HCT116 (cell line): ENCODE data around the gene UBE2D4. TPM values are rescaled to one million over a fixed set of nuclear protein-coding genes. Genes with fewer than 3 reads are reported as not detected.

Source experiments
- ATAC-seq: fragments of 200-7000 bp; cut with Tn5 transposase; 2 replicates; pipeline ENCODE4 v1.9.1; 2020; ENCODE audit warnings: mild to moderate bottlenecking, moderate library complexity
- BruUV-seq: library from RNA; stranded (reverse); fragments of 400-500 nt; replicated peaks from 2 replicates; lab custom pipeline; 2021; lab: Mats Ljungman, UMichigan
- CTCF ChIA-PET: fragments of 300-600 bp; sonication (Branson Sonifier 250); formaldehyde crosslinking; loops from one replicate; lab custom pipeline; 2021; ENCODE audit warnings: antibody characterized with exemption; lab: Charles Lee
- POLR2A ChIA-PET: fragments of 300-600, 350-600 bp; sonication (Branson Sonifier 250); formaldehyde crosslinking; loops from one replicate; lab custom pipeline; 2021; ENCODE audit warnings: antibody characterized with exemption; lab: Charles Lee
- RAD21 ChIA-PET, 2 experiments: fragments of 300-600 bp; sonication (Branson Sonifier 250); formaldehyde crosslinking; loops; one replicate each; lab custom pipeline; 2023; ENCODE audit warnings: low total read pairs in 2 of 2; ENCODE audit not compliant: uncharacterized antibody in 2 of 2, unreplicated experiment in 2 of 2, low non-redundant PET in 1 of 2; lab: Charles Lee
- DNase-seq: peaks from one replicate; pipeline ENCODE4 v3.0.0-alpha.2; 2010; ENCODE audit warnings: low read depth, low spot score
- H2AFZ ChIP-seq: fragments of 200-600 bp; shearing (Covaris generic), sonication (generic); 2 replicates; pipeline ENCODE4 v1.6.1; 2017; ENCODE audit warnings: low read depth, mixed run types, mixed read lengths, antibody characterized with exemption, low read length; ENCODE audit not compliant: poor library complexity, severe bottlenecking
- H3K27ac ChIP-seq: 2 replicates; pipeline ENCODE4 v1.5.1; 2012; ENCODE audit warnings: low read depth, low read length
- H3K27me3 ChIP-seq: fragments of 200-600 bp; sonication (generic); 2 replicates; pipeline ENCODE4 v1.6.1; 2016; ENCODE audit warnings: mixed run types, low read length, mixed read lengths; ENCODE audit not compliant: insufficient read depth
- H3K36me3 ChIP-seq, 2 experiments: fragments of 200-500 bp in 1 of 2; fragments of 200-600 bp in 1 of 2; sonication (Bioruptor generic) in 1 of 2; sonication (generic) in 1 of 2; 2 replicates each; pipeline versions ENCODE4 v1.5.1 to v1.6.1; 2014 to 2016; ENCODE audit warnings: low read length in 2 of 2, inconsistent platforms in 1 of 2, mixed read lengths in 1 of 2, mixed run types in 1 of 2; ENCODE audit not compliant: insufficient read depth in 2 of 2, control insufficient read depth in 1 of 2
- H3K4me1 ChIP-seq, 2 experiments: fragments of 200-600 bp in 1 of 2; sonication (generic) in 1 of 2; 2 replicates each; pipeline versions ENCODE4 v1.5.1 to v1.6.1; 2012 to 2017; ENCODE audit warnings: low read length in 2 of 2, inconsistent platforms in 1 of 2, mild to moderate bottlenecking in 1 of 2, mixed read lengths in 1 of 2, mixed run types in 1 of 2, moderate library complexity in 1 of 2; ENCODE audit not compliant: insufficient read depth in 2 of 2, control insufficient read depth in 1 of 2
- H3K4me2 ChIP-seq: fragments of 200-600 bp; sonication (generic); 2 replicates; pipeline ENCODE4 v1.6.1; 2017; ENCODE audit warnings: mixed run types, low read length, mixed read lengths
- H3K4me3 ChIP-seq, 2 experiments: fragments of 200-600 bp in 1 of 2; sonication (generic) in 1 of 2; replicated peaks in 1 of 2; 2 replicates each; pipeline ENCODE4 v1.5.1; 2011 to 2016; ENCODE audit warnings: low read length in 2 of 2, control low read depth in 1 of 2, low read depth in 1 of 2, mild to moderate bottlenecking in 1 of 2, mixed read lengths in 1 of 2, mixed run types in 1 of 2
- H3K79me2 ChIP-seq: fragments of 200-600 bp; sonication (generic); 2 replicates; pipeline ENCODE4 v1.6.1; 2017; ENCODE audit warnings: mild to moderate bottlenecking, mixed run types, low read length, moderate library complexity, mixed read lengths; ENCODE audit not compliant: insufficient read depth
- H3K9ac ChIP-seq: fragments of 200-600 bp; sonication (generic); 2 replicates; pipeline ENCODE4 v1.6.1; 2016; ENCODE audit warnings: low read length, mixed read lengths
- H3K9me2 ChIP-seq: fragments of 200-600 bp; sonication (generic), shearing (Covaris generic); 2 replicates; pipeline ENCODE4 v1.6.1; 2017; ENCODE audit warnings: mixed run types, mild to moderate bottlenecking, moderate library complexity; ENCODE audit not compliant: insufficient read depth
- H3K9me3 ChIP-seq, 2 experiments: fragments of 200-500 bp in 1 of 2; fragments of 200-600 bp in 1 of 2; sonication (Bioruptor generic) in 1 of 2; sonication (generic) in 1 of 2; 2 replicates each; pipeline ENCODE4 v1.6.1; 2014 to 2017; ENCODE audit warnings: low read length in 2 of 2, mixed read lengths in 2 of 2, inconsistent platforms in 1 of 2, low read depth in 1 of 2, mild to moderate bottlenecking in 1 of 2, mixed run types in 1 of 2, moderate library complexity in 1 of 2; ENCODE audit not compliant: control insufficient read depth in 1 of 2, insufficient read depth in 1 of 2
- H4K20me1 ChIP-seq: fragments of 200-600 bp; sonication (generic), shearing (Covaris generic); 2 replicates; pipeline ENCODE4 v1.6.1; 2017; ENCODE audit warnings: mixed run types, mild to moderate bottlenecking, moderate library complexity; ENCODE audit not compliant: insufficient read depth
- ATF3 ChIP-seq: IDR thresholded peaks from 2 replicates; pipeline ENCODE4 v1.6.1; 2012
- CBX3 ChIP-seq: IDR thresholded peaks from 2 replicates; pipeline ENCODE4 v1.6.1; 2012; ENCODE audit warnings: low read depth
- CEBPB ChIP-seq: IDR thresholded peaks from 2 replicates; pipeline ENCODE4 v1.6.1; 2012; ENCODE audit warnings: low read depth
- CTCF ChIP-seq, 3 experiments: fragments of 200-600 bp in 1 of 3; sonication (generic) in 1 of 3; IDR thresholded peaks in 2 of 3; conservative IDR thresholded peaks in 1 of 3; 2 replicates each; pipeline ENCODE4 v1.5.1; 2012 to 2017; ENCODE audit warnings: low read depth in 2 of 3, low read length in 2 of 3, antibody characterized with exemption in 1 of 3, borderline replicate concordance in 1 of 3, control low read depth in 1 of 3, mild to moderate bottlenecking in 1 of 3, mixed read lengths in 1 of 3, mixed run types in 1 of 3, moderate library complexity in 1 of 3; ENCODE audit not compliant: insufficient read depth in 1 of 3
- EZH2 ChIP-seq: fragments of 200-600 bp; sonication (generic); IDR thresholded peaks from 2 replicates; pipeline ENCODE4 v1.6.1; 2017; ENCODE audit warnings: antibody characterized with exemption, mixed run types
- EZH2phosphoT487 ChIP-seq: fragments of 200-600 bp; IDR thresholded peaks from 2 replicates; pipeline ENCODE4 v1.6.1; 2018; ENCODE audit warnings: antibody characterized with exemption, borderline replicate concordance
- FOSL1 ChIP-seq: IDR thresholded peaks from 2 replicates; pipeline ENCODE4 v1.6.1; 2012; ENCODE audit warnings: low read depth
- JUND ChIP-seq: IDR thresholded peaks from 2 replicates; pipeline ENCODE4 v1.6.1; 2012
- POLR2A ChIP-seq: IDR thresholded peaks from 2 replicates; pipeline ENCODE4 v1.7.0; 2011; ENCODE audit warnings: borderline replicate concordance; ENCODE audit not compliant: insufficient read depth, insufficient read length; ENCODE audit errors: extremely low read depth
- RAD21 ChIP-seq: IDR thresholded peaks from 2 replicates; pipeline ENCODE4 v1.6.1; 2012; ENCODE audit warnings: low read depth, mild to moderate bottlenecking
- SRF ChIP-seq: IDR thresholded peaks from 2 replicates; pipeline ENCODE4 v1.6.1; 2012; ENCODE audit warnings: low read depth
- TCF7L2 ChIP-seq: IDR thresholded peaks from 2 replicates; pipeline ENCODE4 v1.7.0; 2011; ENCODE audit warnings: borderline replicate concordance, inconsistent platforms; ENCODE audit not compliant: insufficient read depth, insufficient read length; ENCODE audit errors: extremely low read depth
- ZFX ChIP-seq: fragments of 450-650 bp; IDR thresholded peaks from 2 replicates; pipeline ENCODE4 v1.6.1; 2017
- ZNF274 ChIP-seq: fragments of 200-500 bp; sonication (Bioruptor generic); IDR thresholded peaks from 2 replicates; pipeline ENCODE4 v1.6.1; 2014; ENCODE audit warnings: mild to moderate bottlenecking, low read depth, low read length, inconsistent platforms
- intact Hi-C: fragments of 100-400 bp; cut with micrococcal nuclease; formaldehyde crosslinking; loops from 2 replicates; pipeline ENCODE4 v1.10.0; 2022
- total RNA-seq: library from RNA; stranded (reverse); gene quantifications from one replicate; pipeline ENCODE4 v1.2.1, GENCODE V29; 2021; ENCODE audit not compliant: unreplicated experiment
- TF ChIP-seq, protein P1 (sequence below): IDR thresholded peaks from 2 replicates; pipeline ENCODE4 v1.6.1; 2012
- TF ChIP-seq, protein P2 (sequence below): IDR thresholded peaks from 2 replicates; pipeline ENCODE4 v1.6.1; 2011; ENCODE audit warnings: mild to moderate bottlenecking, low read length, moderate library complexity; ENCODE audit not compliant: insufficient replicate concordance; ENCODE audit errors: extremely low read depth

The UBE2D4 gene
- total RNA-seq, 1 experiment from 2014 or later, result 12.9 TPM

GRCh38 chr7:43905956-43906330 lies 20.3 kb upstream of the UBE2D4 start:
- no peak overlapping the region for H2AFZ ChIP-seq
- peaks cover 13 to 24% of the 10 kb centered on the region in 2 experiments for H3K4me1 ChIP-seq
- peak overlapping the region; percentile 89 for H3K4me2 ChIP-seq
- no peaks in the 10 kb centered on the region for H3K9me3 ChIP-seq
- RAD21 ChIA-PET, result no interaction called here
- H3K27me3 ChIP-seq, result no peaks in the 10 kb centered on the region
- H4K20me1 ChIP-seq, result no peaks in the 10 kb centered on the region
- CTCF ChIA-PET, result no interaction called here
- H3K36me3 ChIP-seq, result no peaks in the 10 kb centered on the region
- BruUV-seq, result no TSS peak
- DNase-seq, result no peak
- peak overlapping the region; percentile 71 for H3K9ac ChIP-seq
- intact Hi-C loops, result no loop called here
- H3K9me2 ChIP-seq, result no peaks in the 10 kb centered on the region
- ATAC-seq, result peak; percentile 42
- TF ChIP-seq POLR2A, result no peak
- TF ChIP-seq TCF7L2, result no peak
- TF ChIP-seq EZH2phosphoT487, result no peak
- TF ChIP-seq CEBPB, result no peak
- TF ChIP-seq ATF3, result no peak
- TF ChIP-seq SRF, result no peak
- TF ChIP-seq, protein P1, sequence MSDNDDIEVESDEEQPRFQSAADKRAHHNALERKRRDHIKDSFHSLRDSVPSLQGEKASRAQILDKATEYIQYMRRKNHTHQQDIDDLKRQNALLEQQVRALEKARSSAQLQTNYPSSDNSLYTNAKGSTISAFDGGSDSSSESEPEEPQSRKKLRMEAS, result no peak
- no peak for TF ChIP-seq FOSL1
- no peak for TF ChIP-seq CBX3
- TF ChIP-seq ZNF274, result no peak
- no peak for TF ChIP-seq RAD21
- no peak for TF ChIP-seq EZH2
- no peak for TF ChIP-seq CTCF (IDR thresholded peaks at IDR 0.05 in 2 of 3, conservative IDR thresholded peaks at IDR 0.05 in 1 of 3; ENCODE audit: borderline replicate concordance in 1 of 3, insufficient read depth in 1 of 3, low read depth in 2 of 3, low read length in 2 of 3)
- TF ChIP-seq JUND, result no peak
- no peak for TF ChIP-seq ZFX
- TF ChIP-seq, protein P2, sequence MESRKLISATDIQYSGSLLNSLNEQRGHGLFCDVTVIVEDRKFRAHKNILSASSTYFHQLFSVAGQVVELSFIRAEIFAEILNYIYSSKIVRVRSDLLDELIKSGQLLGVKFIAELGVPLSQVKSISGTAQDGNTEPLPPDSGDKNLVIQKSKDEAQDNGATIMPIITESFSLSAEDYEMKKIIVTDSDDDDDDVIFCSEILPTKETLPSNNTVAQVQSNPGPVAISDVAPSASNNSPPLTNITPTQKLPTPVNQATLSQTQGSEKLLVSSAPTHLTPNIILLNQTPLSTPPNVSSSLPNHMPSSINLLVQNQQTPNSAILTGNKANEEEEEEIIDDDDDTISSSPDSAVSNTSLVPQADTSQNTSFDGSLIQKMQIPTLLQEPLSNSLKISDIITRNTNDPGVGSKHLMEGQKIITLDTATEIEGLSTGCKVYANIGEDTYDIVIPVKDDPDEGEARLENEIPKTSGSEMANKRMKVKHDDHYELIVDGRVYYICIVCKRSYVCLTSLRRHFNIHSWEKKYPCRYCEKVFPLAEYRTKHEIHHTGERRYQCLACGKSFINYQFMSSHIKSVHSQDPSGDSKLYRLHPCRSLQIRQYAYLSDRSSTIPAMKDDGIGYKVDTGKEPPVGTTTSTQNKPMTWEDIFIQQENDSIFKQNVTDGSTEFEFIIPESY, result no peak
- H3K27ac ChIP-seq, result peak overlapping the region; percentile 76
- peak overlapping the region; percentile 75 to 80 for H3K4me3 ChIP-seq
- H3K79me2 ChIP-seq, result peaks cover 51% of the 10 kb centered on the region
- POLR2A ChIA-PET, result no interaction called here
